GM23338 (cell line): ENCODE data around the gene KIF6. TPM values are rescaled to one million over a fixed set of nuclear protein-coding genes. Genes with fewer than 3 reads are reported as not detected.

Source experiments
- ATAC-seq: fragments of 200-7000 bp; cut with Tn5 transposase; 3 replicates; pipeline ENCODE4 v1.9.1; 2020
- DNase-seq: peaks from one replicate; pipeline ENCODE4 v3.0.0-alpha.2; 2015; ENCODE audit warnings: low spot score
- H2AFZ ChIP-seq: fragments of 200-600 bp; sonication (generic); 2 replicates; pipeline ENCODE4 v1.8.0; 2016; ENCODE audit warnings: antibody characterized with exemption, mild to moderate bottlenecking, moderate library complexity
- H3F3A ChIP-seq: fragments of 200-600 bp; sonication (generic); replicated peaks from 2 replicates; pipeline ENCODE4 v1.8.0; 2017; ENCODE audit warnings: antibody characterized with exemption, mixed run types, low read depth
- H3K27ac ChIP-seq: fragments of 200-600 bp; sonication (generic); 2 replicates; pipeline ENCODE4 v1.6.1; 2016; ENCODE audit warnings: low read depth
- H3K27me3 ChIP-seq: fragments of 200-600 bp; sonication (generic); 2 replicates; pipeline ENCODE4 v1.8.0; 2016; ENCODE audit warnings: mild to moderate bottlenecking, mixed run types, moderate library complexity; ENCODE audit not compliant: insufficient read depth
- H3K36me3 ChIP-seq: fragments of 200-600 bp; sonication (generic); 2 replicates; pipeline ENCODE4 v1.8.0; 2016; ENCODE audit warnings: mild to moderate bottlenecking; ENCODE audit not compliant: insufficient read depth
- H3K4me1 ChIP-seq: fragments of 200-600 bp; sonication (generic); 2 replicates; pipeline ENCODE4 v1.8.0; 2016; ENCODE audit warnings: mild to moderate bottlenecking, moderate library complexity; ENCODE audit not compliant: insufficient read depth
- H3K4me2 ChIP-seq: fragments of 200-600 bp; sonication (generic); 2 replicates; pipeline ENCODE4 v1.7.1; 2017; ENCODE audit warnings: mixed run types
- H3K4me3 ChIP-seq: fragments of 200-600 bp; sonication (generic); 2 replicates; pipeline ENCODE4 v1.6.1; 2016; ENCODE audit warnings: mixed run types
- H3K79me2 ChIP-seq: fragments of 200-600 bp; sonication (generic); replicated peaks from 2 replicates; pipeline ENCODE4 v1.8.0; 2017; ENCODE audit warnings: mild to moderate bottlenecking; ENCODE audit not compliant: insufficient read depth
- H3K9me2 ChIP-seq: fragments of 200-600 bp; sonication (generic); 2 replicates; pipeline ENCODE4 v1.8.0; 2017; ENCODE audit not compliant: insufficient read depth
- H4K20me1 ChIP-seq: fragments of 200-600 bp; sonication (generic); replicated peaks from 2 replicates; pipeline ENCODE4 v1.8.0; 2017; ENCODE audit warnings: mild to moderate bottlenecking; ENCODE audit not compliant: insufficient read depth
- H3K27ac Mint-ChIP-seq: 2 replicates; pipeline ENCODE4 v1.8.0; 2020; ENCODE audit warnings: inconsistent platforms, mild to moderate bottlenecking, moderate library complexity, mixed read lengths
- H3K27me3 Mint-ChIP-seq: 3 replicates; pipeline ENCODE4 v1.8.0; 2022; ENCODE audit warnings: low read depth, mild to moderate bottlenecking, moderate library complexity, mixed read lengths, inconsistent platforms; ENCODE audit not compliant: insufficient read depth, poor library complexity
- H3K36me3 Mint-ChIP-seq: 3 replicates; pipeline ENCODE4 v1.8.0; 2021; ENCODE audit warnings: low read depth, mild to moderate bottlenecking, inconsistent platforms, moderate library complexity, mixed read lengths
- H3K4me1 Mint-ChIP-seq: 3 replicates; pipeline ENCODE4 v1.8.0; 2020; ENCODE audit warnings: mild to moderate bottlenecking, inconsistent platforms, mixed read lengths
- H3K4me3 Mint-ChIP-seq: 3 replicates; pipeline ENCODE4 v1.8.0; 2021; ENCODE audit warnings: moderate library complexity, mild to moderate bottlenecking, inconsistent platforms, mixed read lengths
- H3K9me3 Mint-ChIP-seq: 3 replicates; pipeline ENCODE4 v1.8.0; 2020; ENCODE audit warnings: moderate library complexity, mild to moderate bottlenecking, inconsistent platforms, mixed read lengths
- CREB1 ChIP-seq: fragments of 250-450 bp; sonication (Bioruptor Pico); IDR thresholded peaks from 2 replicates; pipeline ENCODE4 v1.5.0; 2020; ENCODE audit warnings: low read depth, mild to moderate bottlenecking, moderate library complexity
- ETS1 ChIP-seq: IDR thresholded peaks from 2 replicates; pipeline ENCODE4 v1.6.1; 2016; ENCODE audit warnings: antibody characterized with exemption
- EZH2 ChIP-seq: fragments of 200-600 bp; sonication (generic); IDR thresholded peaks from one replicate; pipeline ENCODE4 v1.8.0; 2017; ENCODE audit warnings: antibody characterized with exemption, mild to moderate bottlenecking, low read depth; ENCODE audit not compliant: unreplicated experiment
- EZH2phosphoT487 ChIP-seq: fragments of 200-600 bp; sonication (generic); IDR thresholded peaks from one replicate; pipeline ENCODE4 v1.8.1; 2018; ENCODE audit warnings: antibody characterized with exemption; ENCODE audit not compliant: unreplicated experiment
- JUNB ChIP-seq: IDR thresholded peaks from one replicate; pipeline ENCODE4 v1.6.1; 2016; ENCODE audit warnings: antibody characterized with exemption; ENCODE audit not compliant: unreplicated experiment
- NANOG ChIP-seq: IDR thresholded peaks from 2 replicates; pipeline ENCODE4 v1.6.1; 2016; ENCODE audit warnings: antibody characterized with exemption, borderline replicate concordance
- POLR2AphosphoS5 ChIP-seq: IDR thresholded peaks from 2 replicates; pipeline ENCODE4 v1.6.1; 2016; ENCODE audit warnings: antibody characterized with exemption, low read depth
- STAT1 ChIP-seq: IDR thresholded peaks from one replicate; pipeline ENCODE4 v1.6.1; 2016; ENCODE audit warnings: antibody characterized with exemption; ENCODE audit not compliant: unreplicated experiment
- ZNF114 ChIP-seq: fragments of 250-450 bp; sonication (Bioruptor Pico); IDR thresholded peaks from 2 replicates; pipeline ENCODE4 v1.5.0; 2020; ENCODE audit warnings: mild to moderate bottlenecking, moderate library complexity
- ZNF331 ChIP-seq: fragments of 250-450 bp; sonication (Bioruptor Pico); IDR thresholded peaks from 2 replicates; pipeline ENCODE4 v1.5.0; 2020; ENCODE audit warnings: low read depth, mild to moderate bottlenecking, moderate library complexity
- polyA plus RNA-seq: library from polyadenylated mRNA; unstranded; fragments of >200 nt; fragmentation: Nextera tagmentation; extraction: Ambion mirVana; gene quantifications from 2 replicates; pipeline ENCODE4 v1.2.1, GENCODE V29; 2016
- total RNA-seq: library from RNA; depleted of rRNA; stranded (reverse); fragments of >200 nt; shearing (Covaris generic); gene quantifications from 2 replicates; pipeline ENCODE4 v1.2.3, GENCODE V29; 2014
- TF ChIP-seq, protein P1 (sequence below): fragments of 250-450 bp; sonication (Bioruptor Pico); IDR thresholded peaks from 2 replicates; pipeline ENCODE4 v1.5.0; 2020; ENCODE audit warnings: mild to moderate bottlenecking, moderate library complexity
- TF ChIP-seq, protein P2 (sequence below), 2 experiments: fragments of 200-600 bp in 1 of 2; sonication (generic) in 1 of 2; conservative IDR thresholded peaks; 2 replicates each; pipeline versions ENCODE4 v1.5.1 to v1.6.1; 2016 to 2017; ENCODE audit warnings: antibody characterized with exemption in 2 of 2, low read depth in 2 of 2, mild to moderate bottlenecking in 2 of 2, moderate library complexity in 1 of 2
- TF ChIP-seq, protein P3 (sequence below): IDR thresholded peaks from one replicate; pipeline ENCODE4 v1.6.1; 2018; ENCODE audit warnings: antibody characterized with exemption; ENCODE audit not compliant: unreplicated experiment

Gene KIF6
- total and polyA plus RNA-seq, 2 experiments from 2014 or later = 0.87 to 1.7 TPM

GRCh38 chr6:39407446-39407993 is 317.7 kb downstream of the KIF6 start:
- no peak overlapping the region for H3K27ac ChIP-seq
- TF ChIP-seq JUNB (no peak), POLR2AphosphoS5 (no peak), ZNF114 (CRISPR knock-in tag) (no peak), ZNF331 (CRISPR knock-in tag) (no peak), EZH2 (no peak), CREB1 (no peak), ETS1 (no peak), EZH2phosphoT487 (no peak), NANOG (no peak), STAT1 (no peak)
- TF ChIP-seq, protein P1, sequence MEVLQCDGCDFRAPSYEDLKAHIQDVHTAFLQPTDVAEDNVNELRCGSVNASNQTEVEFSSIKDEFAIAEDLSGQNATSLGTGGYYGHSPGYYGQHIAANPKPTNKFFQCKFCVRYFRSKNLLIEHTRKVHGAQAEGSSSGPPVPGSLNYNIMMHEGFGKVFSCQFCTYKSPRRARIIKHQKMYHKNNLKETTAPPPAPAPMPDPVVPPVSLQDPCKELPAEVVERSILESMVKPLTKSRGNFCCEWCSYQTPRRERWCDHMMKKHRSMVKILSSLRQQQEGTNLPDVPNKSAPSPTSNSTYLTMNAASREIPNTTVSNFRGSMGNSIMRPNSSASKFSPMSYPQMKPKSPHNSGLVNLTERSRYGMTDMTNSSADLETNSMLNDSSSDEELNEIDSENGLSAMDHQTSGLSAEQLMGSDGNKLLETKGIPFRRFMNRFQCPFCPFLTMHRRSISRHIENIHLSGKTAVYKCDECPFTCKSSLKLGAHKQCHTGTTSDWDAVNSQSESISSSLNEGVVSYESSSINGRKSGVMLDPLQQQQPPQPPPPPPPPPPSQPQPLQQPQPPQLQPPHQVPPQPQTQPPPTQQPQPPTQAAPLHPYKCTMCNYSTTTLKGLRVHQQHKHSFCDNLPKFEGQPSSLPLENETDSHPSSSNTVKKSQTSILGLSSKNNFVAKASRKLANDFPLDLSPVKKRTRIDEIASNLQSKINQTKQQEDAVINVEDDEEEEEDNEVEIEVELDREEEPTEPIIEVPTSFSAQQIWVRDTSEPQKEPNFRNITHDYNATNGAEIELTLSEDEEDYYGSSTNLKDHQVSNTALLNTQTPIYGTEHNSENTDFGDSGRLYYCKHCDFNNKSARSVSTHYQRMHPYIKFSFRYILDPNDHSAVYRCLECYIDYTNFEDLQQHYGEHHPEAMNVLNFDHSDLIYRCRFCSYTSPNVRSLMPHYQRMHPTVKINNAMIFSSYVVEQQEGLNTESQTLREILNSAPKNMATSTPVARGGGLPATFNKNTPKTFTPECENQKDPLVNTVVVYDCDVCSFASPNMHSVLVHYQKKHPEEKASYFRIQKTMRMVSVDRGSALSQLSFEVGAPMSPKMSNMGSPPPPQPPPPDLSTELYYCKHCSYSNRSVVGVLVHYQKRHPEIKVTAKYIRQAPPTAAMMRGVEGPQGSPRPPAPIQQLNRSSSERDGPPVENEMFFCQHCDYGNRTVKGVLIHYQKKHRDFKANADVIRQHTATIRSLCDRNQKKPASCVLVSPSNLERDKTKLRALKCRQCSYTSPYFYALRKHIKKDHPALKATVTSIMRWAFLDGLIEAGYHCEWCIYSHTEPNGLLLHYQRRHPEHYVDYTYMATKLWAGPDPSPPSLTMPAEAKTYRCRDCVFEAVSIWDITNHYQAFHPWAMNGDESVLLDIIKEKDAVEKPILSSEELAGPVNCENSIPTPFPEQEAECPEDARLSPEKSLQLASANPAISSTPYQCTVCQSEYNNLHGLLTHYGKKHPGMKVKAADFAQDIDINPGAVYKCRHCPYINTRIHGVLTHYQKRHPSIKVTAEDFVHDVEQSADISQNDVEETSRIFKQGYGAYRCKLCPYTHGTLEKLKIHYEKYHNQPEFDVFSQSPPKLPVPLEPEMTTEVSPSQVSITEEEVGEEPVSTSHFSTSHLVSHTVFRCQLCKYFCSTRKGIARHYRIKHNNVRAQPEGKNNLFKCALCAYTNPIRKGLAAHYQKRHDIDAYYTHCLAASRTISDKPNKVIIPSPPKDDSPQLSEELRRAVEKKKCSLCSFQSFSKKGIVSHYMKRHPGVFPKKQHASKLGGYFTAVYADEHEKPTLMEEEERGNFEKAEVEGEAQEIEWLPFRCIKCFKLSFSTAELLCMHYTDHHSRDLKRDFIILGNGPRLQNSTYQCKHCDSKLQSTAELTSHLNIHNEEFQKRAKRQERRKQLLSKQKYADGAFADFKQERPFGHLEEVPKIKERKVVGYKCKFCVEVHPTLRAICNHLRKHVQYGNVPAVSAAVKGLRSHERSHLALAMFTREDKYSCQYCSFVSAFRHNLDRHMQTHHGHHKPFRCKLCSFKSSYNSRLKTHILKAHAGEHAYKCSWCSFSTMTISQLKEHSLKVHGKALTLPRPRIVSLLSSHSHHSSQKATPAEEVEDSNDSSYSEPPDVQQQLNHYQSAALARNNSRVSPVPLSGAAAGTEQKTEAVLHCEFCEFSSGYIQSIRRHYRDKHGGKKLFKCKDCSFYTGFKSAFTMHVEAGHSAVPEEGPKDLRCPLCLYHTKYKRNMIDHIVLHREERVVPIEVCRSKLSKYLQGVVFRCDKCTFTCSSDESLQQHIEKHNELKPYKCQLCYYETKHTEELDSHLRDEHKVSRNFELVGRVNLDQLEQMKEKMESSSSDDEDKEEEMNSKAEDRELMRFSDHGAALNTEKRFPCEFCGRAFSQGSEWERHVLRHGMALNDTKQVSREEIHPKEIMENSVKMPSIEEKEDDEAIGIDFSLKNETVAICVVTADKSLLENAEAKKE (CRISPR knock-in tag) = no peak
- TF ChIP-seq, protein P2, sequence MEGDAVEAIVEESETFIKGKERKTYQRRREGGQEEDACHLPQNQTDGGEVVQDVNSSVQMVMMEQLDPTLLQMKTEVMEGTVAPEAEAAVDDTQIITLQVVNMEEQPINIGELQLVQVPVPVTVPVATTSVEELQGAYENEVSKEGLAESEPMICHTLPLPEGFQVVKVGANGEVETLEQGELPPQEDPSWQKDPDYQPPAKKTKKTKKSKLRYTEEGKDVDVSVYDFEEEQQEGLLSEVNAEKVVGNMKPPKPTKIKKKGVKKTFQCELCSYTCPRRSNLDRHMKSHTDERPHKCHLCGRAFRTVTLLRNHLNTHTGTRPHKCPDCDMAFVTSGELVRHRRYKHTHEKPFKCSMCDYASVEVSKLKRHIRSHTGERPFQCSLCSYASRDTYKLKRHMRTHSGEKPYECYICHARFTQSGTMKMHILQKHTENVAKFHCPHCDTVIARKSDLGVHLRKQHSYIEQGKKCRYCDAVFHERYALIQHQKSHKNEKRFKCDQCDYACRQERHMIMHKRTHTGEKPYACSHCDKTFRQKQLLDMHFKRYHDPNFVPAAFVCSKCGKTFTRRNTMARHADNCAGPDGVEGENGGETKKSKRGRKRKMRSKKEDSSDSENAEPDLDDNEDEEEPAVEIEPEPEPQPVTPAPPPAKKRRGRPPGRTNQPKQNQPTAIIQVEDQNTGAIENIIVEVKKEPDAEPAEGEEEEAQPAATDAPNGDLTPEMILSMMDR (conservative IDR thresholded peaks at IDR 0.05; ENCODE audit: low read depth in 2 of 2) = no peak
- TF ChIP-seq, protein P3, sequence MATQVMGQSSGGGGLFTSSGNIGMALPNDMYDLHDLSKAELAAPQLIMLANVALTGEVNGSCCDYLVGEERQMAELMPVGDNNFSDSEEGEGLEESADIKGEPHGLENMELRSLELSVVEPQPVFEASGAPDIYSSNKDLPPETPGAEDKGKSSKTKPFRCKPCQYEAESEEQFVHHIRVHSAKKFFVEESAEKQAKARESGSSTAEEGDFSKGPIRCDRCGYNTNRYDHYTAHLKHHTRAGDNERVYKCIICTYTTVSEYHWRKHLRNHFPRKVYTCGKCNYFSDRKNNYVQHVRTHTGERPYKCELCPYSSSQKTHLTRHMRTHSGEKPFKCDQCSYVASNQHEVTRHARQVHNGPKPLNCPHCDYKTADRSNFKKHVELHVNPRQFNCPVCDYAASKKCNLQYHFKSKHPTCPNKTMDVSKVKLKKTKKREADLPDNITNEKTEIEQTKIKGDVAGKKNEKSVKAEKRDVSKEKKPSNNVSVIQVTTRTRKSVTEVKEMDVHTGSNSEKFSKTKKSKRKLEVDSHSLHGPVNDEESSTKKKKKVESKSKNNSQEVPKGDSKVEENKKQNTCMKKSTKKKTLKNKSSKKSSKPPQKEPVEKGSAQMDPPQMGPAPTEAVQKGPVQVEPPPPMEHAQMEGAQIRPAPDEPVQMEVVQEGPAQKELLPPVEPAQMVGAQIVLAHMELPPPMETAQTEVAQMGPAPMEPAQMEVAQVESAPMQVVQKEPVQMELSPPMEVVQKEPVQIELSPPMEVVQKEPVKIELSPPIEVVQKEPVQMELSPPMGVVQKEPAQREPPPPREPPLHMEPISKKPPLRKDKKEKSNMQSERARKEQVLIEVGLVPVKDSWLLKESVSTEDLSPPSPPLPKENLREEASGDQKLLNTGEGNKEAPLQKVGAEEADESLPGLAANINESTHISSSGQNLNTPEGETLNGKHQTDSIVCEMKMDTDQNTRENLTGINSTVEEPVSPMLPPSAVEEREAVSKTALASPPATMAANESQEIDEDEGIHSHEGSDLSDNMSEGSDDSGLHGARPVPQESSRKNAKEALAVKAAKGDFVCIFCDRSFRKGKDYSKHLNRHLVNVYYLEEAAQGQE = no peak
- H3K36me3 ChIP-seq = no peaks in the 10 kb centered on the region
- no peak for DNase-seq
- H3K9me3 Mint-ChIP-seq = no peaks in the 10 kb centered on the region
- H2AFZ ChIP-seq = no peak overlapping the region
- H3K27ac Mint-ChIP-seq = no peak overlapping the region
- H3K4me1 ChIP-seq = no peaks in the 10 kb centered on the region
- H3K4me3 ChIP-seq = no peak overlapping the region
- H3K27me3 ChIP-seq = no peaks in the 10 kb centered on the region
- no peaks in the 10 kb centered on the region for H4K20me1 ChIP-seq
- H3K4me3 Mint-ChIP-seq = no peak overlapping the region
- H3K79me2 ChIP-seq = no peaks in the 10 kb centered on the region
- no peak overlapping the region for H3K4me2 ChIP-seq
- no peak for ATAC-seq
- H3K36me3 Mint-ChIP-seq = no peaks in the 10 kb centered on the region
- no peaks in the 10 kb centered on the region for H3K27me3 Mint-ChIP-seq
- no peaks in the 10 kb centered on the region for H3F3A ChIP-seq
- no peaks in the 10 kb centered on the region for H3K9me2 ChIP-seq
- H3K4me1 Mint-ChIP-seq = no peaks in the 10 kb centered on the region
